HFFc6 (cell line): ENCODE data around the gene PLPP6. TPM values are rescaled to one million over a fixed set of nuclear protein-coding genes. Genes with fewer than 3 reads are reported as not detected.

ENCODE experiments used
- DNase-seq: peaks from one replicate; pipeline ENCODE4 v3.0.0-alpha.2; 2018
- H3K27ac Mint-ChIP-seq: 2 replicates; pipeline ENCODE4 v1.8.0; 2020; ENCODE audit warnings: mild to moderate bottlenecking, mixed read lengths
- H3K27me3 Mint-ChIP-seq: 2 replicates; pipeline ENCODE4 v1.8.0; 2021; ENCODE audit warnings: mild to moderate bottlenecking, moderate library complexity, mixed read lengths; ENCODE audit not compliant: insufficient read depth
- H3K36me3 Mint-ChIP-seq: 2 replicates; pipeline ENCODE4 v1.8.0; 2021; ENCODE audit warnings: low read depth, mixed read lengths
- H3K4me1 Mint-ChIP-seq: 2 replicates; pipeline ENCODE4 v1.8.0; 2020; ENCODE audit warnings: low read depth, mixed read lengths
- H3K4me3 Mint-ChIP-seq: 2 replicates; pipeline ENCODE4 v1.8.0; 2020; ENCODE audit warnings: mild to moderate bottlenecking, moderate library complexity, mixed read lengths
- H3K9me3 Mint-ChIP-seq: 2 replicates; pipeline ENCODE4 v1.8.0; 2020; ENCODE audit warnings: mild to moderate bottlenecking, mixed read lengths
- CTCF ChIP-seq: fragments of 200-600 bp; sonication (generic); IDR thresholded peaks from 2 replicates; pipeline ENCODE4 v1.5.0; 2021; ENCODE audit warnings: antibody characterized with exemption, mild to moderate bottlenecking
- total RNA-seq, 6 experiments: library from RNA; stranded (reverse); fragmentation: NEBNext Ultra II Directional; extraction: Animal tissue kit (Norgen Biotek cat#: 25700); gene quantifications; 2 replicates in 1 of 6; 3 replicates in 5 of 6; pipeline ENCODE4 v1.2.3, GENCODE V29; 2021

PLPP6 gene
- total RNA-seq, 6 experiments from 2014 or later = 5.0 to 6.8 (median 5.9) TPM

- H3K36me3 Mint-ChIP-seq = peaks cover 5% of the 10 kb centered on the region; the same call in 1 of the 2 replicates
These were observed 1.9 kb downstream of the PLPP6 start for GRCh38 chr9:4663956-4664355.

GRCh38 chr9:4665357-4665756 is 3.3 kb downstream of the PLPP6 start:
- Mint-ChIP-seq H3K27ac (no peak overlapping the region), H3K4me3 (peak overlapping the region; percentile 89), H3K9me3 (no peaks in the 10 kb centered on the region), H3K4me1 (peaks cover 56% of the 10 kb centered on the region), H3K36me3 (peaks cover 5% of the 10 kb centered on the region; the same call in 1 of the 2 replicates), H3K27me3 (no peaks in the 10 kb centered on the region; the same call in 1 of the 2 replicates)
- no peak for DNase-seq
- no peak for TF ChIP-seq CTCF

More at GRCh38 chr9:4663956-4664355, 1.9 kb downstream of the PLPP6 start:
- H3K4me3 Mint-ChIP-seq = peak overlapping the region; percentile 89; the same call in 1 of the 2 replicates
- DNase-seq = no peak
- no peak overlapping the region for H3K27ac Mint-ChIP-seq
- no peaks in the 10 kb centered on the region for H3K9me3 Mint-ChIP-seq
- H3K4me1 Mint-ChIP-seq = peaks cover 56% of the 10 kb centered on the region
- no peak for TF ChIP-seq CTCF
- no peaks in the 10 kb centered on the region; the same call in none of the 2 replicates for H3K27me3 Mint-ChIP-seq

GRCh38 chr9:4666042-4666699 is 4.1 kb downstream of the PLPP6 start, which contains the start of gene SPATA6L:
TSS of gene SPATA6L (minus strand) at chr9:4666480. CDS start at chr9:4666250, 230 bp downstream.
- Mint-ChIP-seq H3K4me3 (peak within 1 kb of the TSS; percentile 89), H3K27me3 (no peaks in the 10 kb centered on the region; the same call in 1 of the 2 replicates), H3K9me3 (no peaks in the 10 kb centered on the region), H3K36me3 (peaks cover 5% of the 10 kb centered on the region; the same call in 1 of the 2 replicates), H3K4me1 (peaks cover 52% of the 10 kb centered on the region), H3K27ac (peak within 1 kb of the TSS; percentile 39)
- TF ChIP-seq CTCF = peak; percentile 35; the same call in 1 of the 2 replicates
- DNase-seq = peak; percentile 27

- no peaks in the 10 kb centered on the region for H3K9me3 Mint-ChIP-seq
- no peak for TF ChIP-seq CTCF
- peaks cover 5% of the 10 kb centered on the region; the same call in 1 of the 2 replicates for H3K36me3 Mint-ChIP-seq
- no peak overlapping the region for H3K4me3 Mint-ChIP-seq
- H3K27ac Mint-ChIP-seq = no peak overlapping the region
- DNase-seq = no peak
- peaks cover 38% of the 10 kb centered on the region for H3K4me1 Mint-ChIP-seq
- no peaks in the 10 kb centered on the region; the same call in 1 of the 2 replicates for H3K27me3 Mint-ChIP-seq
These were observed 5.6 kb downstream of the PLPP6 start for GRCh38 chr9:4667681-4668080.

- Mint-ChIP-seq H3K4me1 (peaks cover 29% of the 10 kb centered on the region), H3K9me3 (no peaks in the 10 kb centered on the region), H3K27ac (no peak overlapping the region), H3K27me3 (no peaks in the 10 kb centered on the region; the same call in 1 of the 2 replicates), H3K36me3 (no peaks in the 10 kb centered on the region), H3K4me3 (no peak overlapping the region)
- no peak for DNase-seq
- TF ChIP-seq CTCF = no peak
These were observed 6.5 kb downstream of the PLPP6 start for GRCh38 chr9:4668604-4669003.
